RWPE2 (cell line): ENCODE measurements around the gene PALD1.

Experiments
- ATAC-seq: fragments of 200-7000 bp; cut with Tn5 transposase; 3 replicates; pipeline ENCODE4 v1.9.1; 2021; ENCODE audit warnings: low read depth
- DNase-seq: peaks from one replicate; pipeline ENCODE4 v3.0.0-alpha.2; 2020; ENCODE audit warnings: low spot score
- H3K27ac ChIP-seq: fragments of 450-650 bp; 2 replicates; pipeline ENCODE4 v1.5.1; 2017; ENCODE audit warnings: mild to moderate bottlenecking; ENCODE audit not compliant: poor library complexity, severe bottlenecking
- H3K27me3 ChIP-seq: fragments of 250-450 bp; sonication (Bioruptor Pico); 2 replicates; pipeline ENCODE4 v1.5.1; 2021; ENCODE audit warnings: mild to moderate bottlenecking, moderate library complexity; ENCODE audit not compliant: insufficient read depth, poor library complexity, severe bottlenecking
- H3K36me3 ChIP-seq: fragments of 250-450 bp; sonication (Bioruptor Pico); 2 replicates; pipeline ENCODE4 v1.5.1; 2020; ENCODE audit warnings: low read depth, mild to moderate bottlenecking, moderate library complexity
- H3K4me1 ChIP-seq: fragments of 250-450 bp; sonication (Bioruptor Pico); 2 replicates; pipeline ENCODE4 v1.5.1; 2021; ENCODE audit warnings: mild to moderate bottlenecking, moderate library complexity; ENCODE audit not compliant: insufficient read depth, poor library complexity, severe bottlenecking
- H3K4me3 ChIP-seq: fragments of 250-450 bp; sonication (Bioruptor Pico); 2 replicates; pipeline ENCODE4 v1.5.1; 2021; ENCODE audit warnings: mild to moderate bottlenecking, moderate library complexity; ENCODE audit not compliant: severe bottlenecking
- H3K9me3 ChIP-seq: fragments of 250-450 bp; sonication (Bioruptor Pico); 2 replicates; pipeline ENCODE4 v1.5.1; 2021; ENCODE audit warnings: mild to moderate bottlenecking, moderate library complexity; ENCODE audit not compliant: severe bottlenecking
- CTCF ChIP-seq: fragments of 450-650 bp; IDR thresholded peaks from one replicate; pipeline ENCODE4 v1.5.1; 2017; ENCODE audit warnings: mild to moderate bottlenecking, moderate library complexity; ENCODE audit not compliant: poor library complexity, severe bottlenecking

The PALD1 gene

GRCh38 chr10:70546584-70546983 is 68.0 kb downstream of the PALD1 start:
- DNase-seq = no peak
- H3K4me1 ChIP-seq = no peaks in the 10 kb centered on the region
- no peak overlapping the region for H3K27ac ChIP-seq
- no peak for TF ChIP-seq CTCF
- no peak overlapping the region for H3K4me3 ChIP-seq
- H3K36me3 ChIP-seq = no peaks in the 10 kb centered on the region
- no peak for ATAC-seq
- no peaks in the 10 kb centered on the region for H3K27me3 ChIP-seq
- H3K9me3 ChIP-seq = no peaks in the 10 kb centered on the region

- DNase-seq = no peak
- Histone ChIP-seq H3K36me3 (no peaks in the 10 kb centered on the region), H3K9me3 (no peaks in the 10 kb centered on the region), H3K27me3 (no peaks in the 10 kb centered on the region), H3K27ac (no peak overlapping the region), H3K4me3 (no peak overlapping the region), H3K4me1 (no peaks in the 10 kb centered on the region)
- TF ChIP-seq CTCF = no peak
- peak; percentile 27; the same call in 2 of the 3 replicates for ATAC-seq
These were observed 70.9 kb downstream of the PALD1 start for GRCh38 chr10:70549351-70549961.

DNA sequence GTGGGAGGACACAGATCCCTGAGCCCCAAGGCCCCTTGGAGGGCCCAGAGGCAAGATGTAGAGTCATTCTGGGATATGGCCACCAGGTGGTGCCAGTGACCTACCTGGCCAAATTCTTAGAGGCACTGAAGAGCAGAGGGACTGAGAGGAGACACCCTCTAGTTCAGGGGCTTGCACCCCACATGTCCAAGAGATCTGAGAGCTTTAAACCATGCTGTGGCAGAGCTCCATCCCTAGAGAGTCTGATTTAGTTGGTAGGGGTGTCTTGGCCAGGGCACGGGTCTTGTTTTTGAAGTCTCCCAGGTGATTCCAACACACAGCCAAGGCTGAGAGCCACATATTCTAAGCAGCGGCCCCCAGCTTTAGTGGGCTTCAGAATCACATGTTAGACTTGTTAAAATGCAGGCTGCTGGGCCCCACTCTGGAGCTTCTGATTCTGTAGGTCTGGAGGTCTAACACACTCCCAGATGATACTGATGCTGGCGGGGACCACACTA is 71.4 kb downstream of the PALD1 start:
- Histone ChIP-seq H3K4me1 (no peaks in the 10 kb centered on the region), H3K9me3 (no peaks in the 10 kb centered on the region), H3K27ac (no peak overlapping the region), H3K36me3 (no peaks in the 10 kb centered on the region), H3K27me3 (no peaks in the 10 kb centered on the region), H3K4me3 (no peak overlapping the region)
- DNase-seq = no peak
- TF ChIP-seq CTCF = peak; percentile 89
- peak; percentile 80 for ATAC-seq

DNA sequence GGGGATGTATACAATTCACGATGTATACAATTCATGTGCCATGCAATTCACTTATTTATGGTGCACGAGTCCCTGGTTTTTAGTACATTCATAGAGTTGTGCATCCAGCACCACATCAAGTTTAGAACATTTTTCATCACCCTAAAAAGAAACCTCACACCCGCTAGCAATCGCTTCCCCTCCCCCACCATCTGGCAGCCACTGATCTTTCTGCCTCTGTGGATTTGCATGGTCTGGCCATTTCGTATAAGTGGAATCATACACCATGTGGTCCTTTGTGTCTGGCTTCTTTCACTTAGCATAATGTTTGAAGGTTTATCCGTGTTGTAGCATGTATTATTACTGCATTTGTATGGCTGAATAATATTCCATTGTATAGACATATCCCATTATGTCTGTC is 71.9 kb downstream of the PALD1 start:
- H3K9me3 ChIP-seq = no peaks in the 10 kb centered on the region
- no peak for ATAC-seq
- TF ChIP-seq CTCF = no peak
- H3K27ac ChIP-seq = no peak overlapping the region
- DNase-seq = no peak
- no peaks in the 10 kb centered on the region for H3K4me1 ChIP-seq
- H3K4me3 ChIP-seq = no peak overlapping the region
- H3K27me3 ChIP-seq = no peaks in the 10 kb centered on the region
- H3K36me3 ChIP-seq = no peaks in the 10 kb centered on the region

DNA sequence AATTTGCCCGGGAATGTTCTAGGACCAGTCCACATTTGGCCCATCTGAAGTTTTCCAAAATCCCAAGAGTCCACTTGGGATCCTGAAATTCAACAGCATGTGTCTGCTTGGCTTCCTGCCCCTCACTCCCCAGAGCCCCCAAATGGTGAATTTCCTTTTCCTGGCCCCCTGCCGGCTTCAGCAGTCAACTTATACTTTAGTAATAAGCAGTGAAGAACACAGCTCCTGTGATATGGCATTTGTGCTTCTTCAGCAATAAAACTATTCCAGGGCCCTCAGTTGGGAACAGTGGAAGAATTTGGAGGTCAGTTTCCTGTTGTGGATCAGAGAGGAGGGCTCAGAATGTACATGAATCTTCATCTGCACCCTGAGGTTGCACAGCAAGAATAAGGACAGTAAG is 72.9 kb downstream of the PALD1 start:
- Histone ChIP-seq H3K4me3 (no peak overlapping the region), H3K36me3 (no peaks in the 10 kb centered on the region), H3K27me3 (no peaks in the 10 kb centered on the region), H3K9me3 (no peaks in the 10 kb centered on the region), H3K27ac (no peak overlapping the region), H3K4me1 (no peaks in the 10 kb centered on the region)
- DNase-seq (no peak), ATAC-seq (no peak)
- no peak for TF ChIP-seq CTCF
